HEK293 (cell line): ENCODE results near the gene SYNJ2.
A peak's percentile ranks its signal among the peaks of the same experiment; 100 is the strongest.

Source experiments
- GLIS2 ChIP-seq: fragments of 450-650 bp; formaldehyde crosslinking; IDR thresholded peaks from 2 replicates; pipeline ENCODE4 v1.5.1; 2016; ENCODE audit warnings: missing biosample characterization, missing genetic modification characterization
- KLF17 ChIP-seq: fragments of 450-650 bp; formaldehyde crosslinking; IDR thresholded peaks from 2 replicates; pipeline ENCODE4 v1.5.1; 2016; ENCODE audit warnings: missing biosample characterization, missing genetic modification characterization
- KLF8 ChIP-seq: fragments of 450-650 bp; formaldehyde crosslinking; IDR thresholded peaks from 2 replicates; pipeline ENCODE4 v1.5.1; 2016; ENCODE audit warnings: missing biosample characterization, missing genetic modification characterization
- PRDM2 ChIP-seq: fragments of 450-650 bp; formaldehyde crosslinking; IDR thresholded peaks from 2 replicates; pipeline ENCODE4 v1.5.1; 2016; ENCODE audit warnings: missing biosample characterization, missing genetic modification characterization, borderline replicate concordance
- REPIN1 ChIP-seq: fragments of 450-650 bp; formaldehyde crosslinking; IDR thresholded peaks from 2 replicates; pipeline ENCODE4 v1.5.1; 2017; ENCODE audit warnings: missing biosample characterization, missing genetic modification characterization, low read depth
- SETDB1 ChIP-seq: IDR thresholded peaks from one replicate; pipeline ENCODE4 v1.6.1; 2017; ENCODE audit warnings: mild to moderate bottlenecking, low read length, moderate library complexity, mixed read lengths; ENCODE audit not compliant: insufficient read length
- WT1 ChIP-seq: fragments of 450-650 bp; formaldehyde crosslinking; IDR thresholded peaks from 2 replicates; pipeline ENCODE4 v1.5.1; 2016; ENCODE audit warnings: missing biosample characterization, missing genetic modification characterization
- ZBTB10 ChIP-seq: fragments of 450-650 bp; formaldehyde crosslinking; IDR thresholded peaks from 2 replicates; pipeline ENCODE4 v1.5.1; 2016; ENCODE audit warnings: missing biosample characterization, missing genetic modification characterization
- ZNF114 ChIP-seq: fragments of 450-650 bp; formaldehyde crosslinking; IDR thresholded peaks from 2 replicates; pipeline ENCODE4 v1.5.0; 2017; ENCODE audit warnings: missing biosample characterization, missing genetic modification characterization
- ZNF18 ChIP-seq: fragments of 450-650 bp; formaldehyde crosslinking; IDR thresholded peaks from 2 replicates; pipeline ENCODE4 v1.5.1; 2016; ENCODE audit warnings: missing biosample characterization, missing genetic modification characterization
- ZNF221 ChIP-seq: fragments of 450-650 bp; formaldehyde crosslinking; IDR thresholded peaks from 2 replicates; pipeline ENCODE4 v1.5.1; 2017; ENCODE audit warnings: missing biosample characterization, missing genetic modification characterization, borderline replicate concordance
- ZNF24 ChIP-seq: fragments of 450-650 bp; formaldehyde crosslinking; IDR thresholded peaks from 2 replicates; pipeline ENCODE4 v1.5.1; 2016; ENCODE audit warnings: missing biosample characterization, missing genetic modification characterization
- ZNF274 ChIP-seq, 2 experiments: fragments of 200-500 bp in 1 of 2; fragments of 450-650 bp in 1 of 2; sonication (Bioruptor generic) in 1 of 2; formaldehyde crosslinking in 1 of 2; IDR thresholded peaks; 2 replicates each; pipeline versions ENCODE4 v1.5.1 to v1.6.1; 2014 to 2016; ENCODE audit warnings: borderline replicate concordance in 1 of 2, inconsistent platforms in 1 of 2, low read length in 1 of 2, missing biosample characterization in 1 of 2, missing genetic modification characterization in 1 of 2
- ZNF292 ChIP-seq: fragments of 450-650 bp; formaldehyde crosslinking; IDR thresholded peaks from 2 replicates; pipeline ENCODE4 v1.5.1; 2016; ENCODE audit warnings: low read depth, missing biosample characterization, missing genetic modification characterization, borderline replicate concordance
- ZNF350 ChIP-seq: fragments of 450-650 bp; formaldehyde crosslinking; IDR thresholded peaks from 2 replicates; pipeline ENCODE4 v1.5.0; 2017; ENCODE audit warnings: missing biosample characterization, mild to moderate bottlenecking, missing genetic modification characterization
- ZNF555 ChIP-seq: fragments of 450-650 bp; formaldehyde crosslinking; conservative IDR thresholded peaks from 2 replicates; pipeline ENCODE4 v1.5.1; 2017; ENCODE audit warnings: missing biosample characterization, mild to moderate bottlenecking, missing genetic modification characterization, inconsistent platforms
- ZNF585B ChIP-seq: fragments of 450-650 bp; formaldehyde crosslinking; IDR thresholded peaks from 2 replicates; pipeline ENCODE4 v1.5.1; 2016; ENCODE audit warnings: missing biosample characterization, missing genetic modification characterization
- ZNF600 ChIP-seq: fragments of 450-650 bp; formaldehyde crosslinking; IDR thresholded peaks from 2 replicates; pipeline ENCODE4 v1.5.1; 2016; ENCODE audit warnings: missing biosample characterization, missing genetic modification characterization
- ZNF610 ChIP-seq: fragments of 450-650 bp; formaldehyde crosslinking; IDR thresholded peaks from 2 replicates; pipeline ENCODE4 v1.5.1; 2016; ENCODE audit warnings: missing biosample characterization, missing genetic modification characterization, borderline replicate concordance
- ZNF658 ChIP-seq: fragments of 450-650 bp; formaldehyde crosslinking; IDR thresholded peaks from 2 replicates; pipeline ENCODE4; 2016; ENCODE audit warnings: missing biosample characterization, missing genetic modification characterization
- ZNF664 ChIP-seq: fragments of 450-650 bp; formaldehyde crosslinking; IDR thresholded peaks from 2 replicates; pipeline ENCODE4 v1.5.1; 2016; ENCODE audit warnings: missing biosample characterization, missing genetic modification characterization
- ZNF777 ChIP-seq: fragments of 450-650 bp; formaldehyde crosslinking; IDR thresholded peaks from 2 replicates; pipeline ENCODE4 v1.5.1; 2017; ENCODE audit warnings: missing biosample characterization, missing genetic modification characterization, borderline replicate concordance
- TF ChIP-seq, protein P1 (sequence below): fragments of 450-650 bp; formaldehyde crosslinking; IDR thresholded peaks from 2 replicates; pipeline ENCODE4 v1.5.1; 2017; ENCODE audit warnings: missing biosample characterization, missing genetic modification characterization
- TF ChIP-seq, protein P2 (sequence below): fragments of 450-650 bp; formaldehyde crosslinking; IDR thresholded peaks from 2 replicates; pipeline ENCODE4 v1.5.1; 2016; ENCODE audit warnings: missing biosample characterization, missing genetic modification characterization

The SYNJ2 gene

DNA sequence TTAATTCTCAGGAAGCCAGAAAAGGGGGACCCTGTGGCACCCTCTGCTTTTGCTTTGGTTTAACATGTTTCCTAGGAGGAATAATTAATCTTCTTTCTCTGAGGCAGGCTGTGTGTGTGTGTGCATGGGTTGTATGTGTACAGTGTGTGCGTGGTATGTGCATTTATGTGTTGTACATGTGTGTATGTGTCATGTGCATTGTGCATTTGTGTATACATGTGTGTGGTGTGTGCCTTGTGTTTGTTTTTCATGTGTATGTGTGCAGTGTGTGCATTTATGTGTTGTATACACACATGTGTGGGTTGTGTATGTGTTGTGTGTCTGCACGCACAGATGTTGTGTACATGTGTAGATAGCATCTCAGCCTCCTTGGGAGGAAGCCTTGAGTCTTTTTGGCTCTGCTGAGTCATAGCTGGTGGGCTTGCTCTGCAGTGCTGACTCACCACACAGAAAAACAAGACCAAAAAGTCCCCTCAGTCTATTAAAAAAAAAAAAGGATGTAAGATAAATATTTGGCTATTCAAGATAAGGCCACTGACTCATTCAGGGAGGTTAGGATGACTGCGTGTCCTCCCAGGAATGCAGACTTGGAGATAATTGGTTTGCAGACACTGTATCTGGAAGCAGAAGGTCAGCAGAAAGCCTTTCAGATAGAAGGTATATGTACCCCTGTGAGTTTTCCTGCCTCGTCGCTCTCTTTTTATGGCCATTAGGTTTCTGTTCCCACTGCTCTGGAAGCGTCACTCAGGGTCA is 58.6 kb downstream of the SYNJ2 start (continued):
- TF ChIP-seq ZNF18 (tag by site-specific recombination), result peak; percentile 65
- TF ChIP-seq ZNF664 (tag by site-specific recombination), result 0 out of 2 replicates have a peak, but pooled peaks have one; percentile 29
- no peak for TF ChIP-seq ZNF274 (IDR thresholded peaks at IDR 0.05; ENCODE audit: low read length)
- TF ChIP-seq ZNF274 (tag by site-specific recombination; IDR thresholded peaks at IDR 0.05; ENCODE audit: borderline replicate concordance), result no peak
- peak; percentile 60 for TF ChIP-seq GLIS2
- no peak for TF ChIP-seq ZBTB10 (tag by site-specific recombination)
- peak; percentile 98 for TF ChIP-seq ZNF600 (tag by site-specific recombination)
- TF ChIP-seq ZNF24 (tag by site-specific recombination), result peak; percentile 94
- no peak for TF ChIP-seq ZNF585B (tag by site-specific recombination)
- TF ChIP-seq ZNF610 (tag by site-specific recombination), result no peak
- TF ChIP-seq REPIN1 (tag by site-specific recombination), result no peak
- TF ChIP-seq ZNF777 (tag by site-specific recombination), result no peak
- TF ChIP-seq KLF8, result peak; percentile 93
- TF ChIP-seq ZNF555, result no peak
- TF ChIP-seq WT1, result peak; percentile 100
- TF ChIP-seq ZNF221 (tag by site-specific recombination), result no peak
- no peak for TF ChIP-seq ZNF114 (tag by site-specific recombination)
- TF ChIP-seq, protein P1, sequence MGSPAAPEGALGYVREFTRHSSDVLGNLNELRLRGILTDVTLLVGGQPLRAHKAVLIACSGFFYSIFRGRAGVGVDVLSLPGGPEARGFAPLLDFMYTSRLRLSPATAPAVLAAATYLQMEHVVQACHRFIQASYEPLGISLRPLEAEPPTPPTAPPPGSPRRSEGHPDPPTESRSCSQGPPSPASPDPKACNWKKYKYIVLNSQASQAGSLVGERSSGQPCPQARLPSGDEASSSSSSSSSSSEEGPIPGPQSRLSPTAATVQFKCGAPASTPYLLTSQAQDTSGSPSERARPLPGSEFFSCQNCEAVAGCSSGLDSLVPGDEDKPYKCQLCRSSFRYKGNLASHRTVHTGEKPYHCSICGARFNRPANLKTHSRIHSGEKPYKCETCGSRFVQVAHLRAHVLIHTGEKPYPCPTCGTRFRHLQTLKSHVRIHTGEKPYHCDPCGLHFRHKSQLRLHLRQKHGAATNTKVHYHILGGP (tag by site-specific recombination), result no peak
- TF ChIP-seq, protein P2, sequence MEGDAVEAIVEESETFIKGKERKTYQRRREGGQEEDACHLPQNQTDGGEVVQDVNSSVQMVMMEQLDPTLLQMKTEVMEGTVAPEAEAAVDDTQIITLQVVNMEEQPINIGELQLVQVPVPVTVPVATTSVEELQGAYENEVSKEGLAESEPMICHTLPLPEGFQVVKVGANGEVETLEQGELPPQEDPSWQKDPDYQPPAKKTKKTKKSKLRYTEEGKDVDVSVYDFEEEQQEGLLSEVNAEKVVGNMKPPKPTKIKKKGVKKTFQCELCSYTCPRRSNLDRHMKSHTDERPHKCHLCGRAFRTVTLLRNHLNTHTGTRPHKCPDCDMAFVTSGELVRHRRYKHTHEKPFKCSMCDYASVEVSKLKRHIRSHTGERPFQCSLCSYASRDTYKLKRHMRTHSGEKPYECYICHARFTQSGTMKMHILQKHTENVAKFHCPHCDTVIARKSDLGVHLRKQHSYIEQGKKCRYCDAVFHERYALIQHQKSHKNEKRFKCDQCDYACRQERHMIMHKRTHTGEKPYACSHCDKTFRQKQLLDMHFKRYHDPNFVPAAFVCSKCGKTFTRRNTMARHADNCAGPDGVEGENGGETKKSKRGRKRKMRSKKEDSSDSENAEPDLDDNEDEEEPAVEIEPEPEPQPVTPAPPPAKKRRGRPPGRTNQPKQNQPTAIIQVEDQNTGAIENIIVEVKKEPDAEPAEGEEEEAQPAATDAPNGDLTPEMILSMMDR, result no peak
- TF ChIP-seq KLF17 (tag by site-specific recombination), result peak; percentile 98
- no peak for TF ChIP-seq SETDB1
- no peak for TF ChIP-seq ZNF350 (tag by site-specific recombination)
- TF ChIP-seq ZNF658 (tag by site-specific recombination), result peak; percentile 73; the same call in 1 of the 2 replicates
- TF ChIP-seq PRDM2 (tag by site-specific recombination), result no peak
- TF ChIP-seq ZNF292 (tag by site-specific recombination), result no peak
